HG03469 (cell line): ENCODE measurements around the gene MYO1C.
"Not testable (repeated sequence)": the region's sequence is repeated elsewhere in the genome, so short reads cannot be mapped to it uniquely, and the experiment has no call there.

ENCODE experiments used
- ATAC-seq: cut with Tn5 transposase; IDR thresholded peaks from one replicate; pipeline ENCODE4 v1.9.1; 2021; ENCODE audit warnings: mild to moderate bottlenecking, moderate library complexity, moderate number of reproducible peaks; ENCODE audit not compliant: unreplicated experiment

MYO1C gene

DNA sequence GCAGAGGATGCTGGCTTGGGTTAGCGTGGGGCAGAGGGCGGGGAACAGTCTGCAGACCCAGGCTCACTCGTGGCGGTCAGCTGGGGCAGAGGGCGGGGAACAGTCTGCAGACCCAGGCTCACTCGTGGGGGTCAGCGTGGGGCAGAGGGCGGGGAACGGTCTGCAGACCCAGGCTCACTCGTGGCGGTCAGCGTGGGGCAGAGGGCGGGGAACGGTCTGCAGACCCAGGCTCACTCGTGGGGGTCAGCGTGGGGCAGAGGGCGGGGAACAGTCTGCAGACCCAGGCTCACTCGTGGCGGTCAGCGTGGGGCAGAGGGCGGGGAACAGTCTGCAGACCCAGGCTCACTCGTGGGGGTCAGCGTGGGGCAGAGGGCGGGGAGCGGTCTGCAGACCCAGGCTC, 16.2 kb upstream of the MYO1C start:
- ATAC-seq, result not testable (repeated sequence)

- no peak for ATAC-seq
Observed at GRCh38 chr17:1506649-1507267, 14.3 kb upstream of the MYO1C start.

DNA sequence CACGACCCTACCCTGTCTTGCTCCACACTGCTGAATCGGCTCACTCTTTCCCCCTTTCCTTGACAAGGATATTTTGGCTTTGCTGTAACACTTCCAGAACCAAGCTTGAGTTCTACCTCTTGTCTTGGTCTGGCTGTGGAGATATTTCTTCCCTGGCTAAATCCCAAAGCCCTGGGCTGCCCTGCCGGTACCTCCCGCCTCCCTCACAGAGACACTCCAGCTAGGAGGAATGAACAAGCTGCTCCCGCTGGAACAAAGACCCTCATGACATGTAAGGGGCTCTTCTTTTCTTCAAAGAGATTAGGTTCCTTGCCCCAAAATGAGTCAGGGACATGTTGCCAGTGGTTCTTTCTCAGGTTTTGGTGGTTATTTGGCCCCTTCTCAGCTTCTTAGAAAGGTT, 13.1 kb upstream of the MYO1C start:
- ATAC-seq, result no peak

GRCh38 chr17:1504866-1505265, 12.4 kb upstream of the MYO1C start:
- ATAC-seq, result no peak

- no peak for ATAC-seq
Observed at GRCh38 chr17:1503699-1504098, 11.2 kb upstream of the MYO1C start.

- ATAC-seq, result no peak
Observed at GRCh38 chr17:1498869-1499268, 6.4 kb upstream of the MYO1C start.

DNA sequence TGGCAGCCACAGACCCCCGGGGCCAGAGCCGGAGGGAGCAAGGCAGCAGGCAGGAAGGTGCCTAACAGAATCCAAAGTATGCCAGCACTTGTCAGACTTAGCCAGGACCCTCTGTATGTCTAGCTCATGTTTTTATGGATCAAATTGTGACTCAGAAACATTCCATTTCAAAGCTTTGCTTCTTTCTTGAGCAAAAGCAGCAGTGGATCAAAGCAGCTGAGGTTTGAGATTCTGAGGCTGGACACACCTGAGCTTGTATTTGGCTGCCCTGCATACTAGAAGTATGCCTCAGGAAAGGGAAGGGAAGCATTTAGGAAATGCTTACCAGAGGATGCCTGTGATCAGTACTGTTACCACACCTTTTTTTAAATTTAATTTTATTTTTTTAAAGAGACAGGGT, 5.7 kb upstream of the MYO1C start:
- ATAC-seq, result no peak

DNA sequence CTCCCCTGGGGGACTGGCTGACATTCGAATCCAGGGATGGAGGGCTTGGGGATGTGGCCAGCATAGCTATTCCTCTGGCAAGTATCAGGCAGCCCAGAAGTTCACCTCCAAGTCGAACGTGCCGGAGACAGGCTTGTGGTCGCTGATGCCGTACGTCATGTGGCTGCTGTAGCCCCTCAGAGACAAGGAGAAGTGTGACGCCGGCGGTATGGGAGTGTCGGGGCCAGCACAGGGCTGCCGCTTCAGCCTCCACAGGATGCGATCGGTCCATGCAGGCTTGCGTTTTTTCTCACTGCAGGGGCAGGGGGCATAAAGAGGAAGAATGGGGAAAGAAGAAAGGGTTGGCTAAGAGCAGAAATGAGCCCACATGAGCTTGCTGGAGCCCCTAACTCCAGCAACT, 5.3 kb upstream of the MYO1C start:
- no peak for ATAC-seq

- ATAC-seq, result no peak
Observed at GRCh38 chr17:1496869-1497268, 4.4 kb upstream of the MYO1C start.

DNA sequence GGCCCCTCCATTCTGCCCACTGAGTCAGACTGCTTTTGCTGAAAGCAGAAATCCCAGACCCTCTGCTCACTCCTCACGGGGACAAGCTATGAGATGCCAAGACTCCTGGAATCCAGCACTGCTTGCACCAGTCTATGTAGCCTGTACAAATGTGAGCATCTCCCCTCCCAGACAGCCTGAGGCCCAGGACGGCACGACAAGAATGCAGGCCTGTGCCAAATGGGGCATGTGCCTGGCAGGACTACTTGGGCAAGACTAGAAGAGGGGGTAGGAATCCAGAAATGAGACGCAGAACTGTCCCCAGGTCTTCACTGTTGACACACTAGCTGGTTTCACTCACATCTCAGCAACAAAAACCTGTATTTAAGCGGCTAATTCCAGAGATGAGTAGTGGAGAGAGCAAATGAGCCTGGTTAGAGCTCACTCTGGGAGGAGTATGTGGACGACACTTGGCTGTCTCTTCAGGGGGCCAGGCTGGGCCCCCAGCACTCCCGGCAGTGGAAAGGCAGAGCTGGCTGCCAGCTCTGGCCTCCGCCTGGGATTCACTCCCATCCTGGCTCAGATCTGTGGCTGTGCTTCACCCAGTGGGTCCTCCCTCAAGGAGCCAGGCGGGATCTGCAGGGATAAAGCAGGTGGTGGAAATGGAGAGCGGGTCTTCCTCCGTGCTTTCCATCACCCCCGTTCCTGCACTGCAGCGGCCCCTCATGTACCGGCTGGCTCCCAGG, 2.9 kb upstream of the MYO1C start:
- ATAC-seq, result no peak

GRCh38 chr17:1494736-1495253, 2.3 kb upstream of the MYO1C start:
- no peak for ATAC-seq

- ATAC-seq, result no peak
Observed at GRCh38 chr17:1494203-1494602, 1.7 kb upstream of the MYO1C start.

DNA sequence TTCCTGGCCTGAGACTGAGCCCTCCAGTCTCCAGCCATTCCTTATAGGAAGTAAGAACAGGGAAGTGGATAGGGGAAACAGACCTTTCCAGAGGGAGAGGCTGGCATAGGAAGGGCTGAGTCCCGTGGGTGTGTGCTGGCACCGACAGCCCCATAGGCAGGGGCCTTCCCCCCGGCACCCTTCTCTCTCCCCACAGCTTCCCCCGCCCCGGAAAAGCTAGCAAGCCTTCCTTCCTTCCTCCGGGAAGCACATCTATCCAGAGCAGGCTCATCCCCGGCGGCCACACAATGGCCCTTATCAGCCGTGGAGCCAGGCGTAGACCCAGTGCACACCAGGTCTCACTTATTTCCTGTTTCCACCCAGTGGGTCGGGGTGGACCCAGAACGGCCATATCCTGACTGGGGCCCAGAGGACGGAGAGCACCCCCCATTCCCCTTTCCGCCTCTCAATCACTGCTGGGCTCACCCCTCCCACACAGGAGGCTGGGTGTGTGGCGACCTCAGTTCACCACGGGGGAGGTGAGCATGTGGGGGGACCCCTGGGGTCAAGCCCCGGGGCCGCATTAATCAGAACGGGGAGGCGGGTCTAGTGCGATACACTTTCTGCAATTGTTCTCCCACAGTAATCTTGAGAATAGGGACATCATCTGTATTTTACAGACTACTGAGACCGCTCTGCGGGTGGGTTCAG, 950 bp upstream of the MYO1C start:
- no peak for ATAC-seq

- ATAC-seq, result no peak
Observed at GRCh38 chr17:1491443-1492248, 840 bp downstream of the MYO1C start.

DNA sequence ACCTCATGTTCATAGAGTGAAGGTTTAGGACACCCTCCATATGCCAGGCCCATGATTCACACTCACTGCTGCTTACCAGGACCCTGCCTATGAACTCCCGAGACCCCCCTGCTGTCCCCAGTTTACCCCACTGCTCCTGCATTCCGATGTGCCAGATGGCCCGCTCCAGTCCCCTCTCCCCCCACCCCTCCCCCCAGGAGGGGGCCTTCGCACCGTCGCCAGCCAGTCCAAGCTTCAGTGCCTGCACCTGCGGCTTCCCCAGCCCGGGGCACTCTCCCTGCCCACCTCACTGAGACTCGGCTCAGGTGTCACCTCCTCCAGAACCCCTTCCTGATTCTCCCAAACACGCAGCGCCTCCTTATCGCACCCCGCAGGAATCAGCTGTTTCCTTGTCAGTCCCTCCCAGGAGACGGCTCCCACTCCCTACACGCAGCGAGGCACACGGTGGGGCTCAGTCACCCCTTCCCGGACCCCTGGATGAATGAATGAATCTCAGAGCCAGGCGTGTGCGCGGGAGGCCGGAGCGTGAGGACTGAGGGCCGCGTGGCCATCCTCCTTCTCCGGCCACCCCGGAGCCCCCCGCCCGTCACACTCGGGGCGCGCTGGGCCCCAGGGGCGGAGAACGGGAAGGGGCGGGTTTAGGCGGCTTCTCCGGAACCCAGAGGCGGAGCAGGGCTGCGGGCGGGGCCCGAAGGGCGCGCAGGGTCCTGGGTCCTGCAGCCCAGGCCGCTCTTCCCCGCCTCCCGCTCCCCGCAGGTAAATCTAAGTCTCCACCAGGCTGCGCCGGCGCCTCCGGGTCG, 1.6 kb downstream of the MYO1C start:
- ATAC-seq, result no peak

DNA sequence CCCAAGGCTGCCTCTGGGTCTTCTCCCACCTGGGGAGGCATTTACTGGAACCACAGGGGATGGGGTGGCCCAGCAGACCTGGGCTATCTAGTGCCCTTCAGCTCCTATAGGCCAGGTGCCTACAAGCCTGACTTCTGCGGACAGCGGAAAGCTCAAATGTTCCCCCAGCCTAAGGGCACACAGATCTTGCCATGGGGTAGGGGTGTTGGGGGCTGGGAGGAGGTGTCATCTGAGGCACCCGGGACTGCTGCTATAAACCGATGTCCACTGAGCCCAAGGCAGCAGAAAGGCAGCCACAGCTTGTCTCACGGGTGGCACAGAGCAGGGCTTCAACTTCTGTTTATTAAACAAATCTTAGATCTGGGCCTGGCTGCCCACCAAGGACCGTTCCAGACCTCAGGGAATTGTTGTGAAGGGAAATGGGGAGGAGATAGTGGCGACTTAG, 3.6 kb downstream of the MYO1C start:
- ATAC-seq, result no peak

- no peak for ATAC-seq
Observed at GRCh38 chr17:1487939-1488825, 4.3 kb downstream of the MYO1C start.

DNA sequence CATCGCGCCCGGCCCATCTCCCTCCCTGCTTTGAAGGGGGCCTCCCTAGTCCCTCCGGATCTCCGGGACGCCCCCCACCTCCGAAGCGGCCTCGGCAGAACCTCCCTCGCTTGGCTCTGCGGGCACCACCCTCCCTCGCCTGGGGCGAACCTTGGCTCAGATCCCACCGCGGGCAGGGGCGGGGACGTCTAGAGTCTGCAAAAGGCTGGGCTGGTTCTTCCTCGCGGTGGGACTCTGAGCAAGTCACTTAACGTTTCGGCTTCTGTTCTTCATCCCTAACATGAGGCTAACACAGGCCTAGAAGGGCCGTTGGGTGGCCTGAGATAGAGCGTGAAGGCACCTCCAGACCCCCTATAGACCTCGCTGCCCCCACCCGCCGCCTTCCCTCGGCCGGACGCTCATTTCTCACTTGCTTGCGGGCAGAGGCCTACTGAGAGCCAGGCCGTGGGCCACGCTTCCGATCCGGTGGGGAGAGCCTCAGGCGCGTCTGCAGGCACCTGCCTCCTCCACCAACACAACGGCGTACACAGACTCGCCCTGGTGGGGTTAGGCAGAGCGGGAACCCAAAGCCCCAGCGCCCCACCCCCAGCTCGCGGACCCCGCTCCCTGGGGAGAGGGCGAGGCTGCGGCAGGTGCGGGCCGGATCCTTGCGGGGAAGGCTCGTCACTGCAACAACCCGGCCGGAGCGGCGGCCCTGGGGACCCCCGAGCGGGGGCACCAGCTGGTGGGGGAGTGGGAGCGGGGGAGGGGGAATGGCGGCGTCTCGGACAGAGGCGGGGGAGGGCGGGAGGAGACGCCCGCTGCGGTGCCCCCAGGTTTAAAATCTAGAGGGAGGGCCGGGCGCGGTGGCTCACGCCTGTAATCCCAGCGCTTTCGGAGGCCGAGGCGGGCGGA, 5.4 kb downstream of the MYO1C start:
- no peak for ATAC-seq
